Activated B cell treated with CpG ODN at 0.5 μM for 24 hours (primary cell): ENCODE results near the gene NAPA. TPM values are rescaled to one million over a fixed set of nuclear protein-coding genes. Genes with fewer than 3 reads are reported as not detected.

Experiments
- ATAC-seq: fragments of 200-7000 bp; cut with Tn5 transposase; one replicate; pipeline ENCODE4 v1.10.0; 2021; ENCODE audit warnings: low read depth, mild to moderate bottlenecking, moderate library complexity
- CTCF ChIA-PET: fragments of 350-600 bp; sonication (Branson Sonifier 250); formaldehyde crosslinking; loops from one replicate; lab custom pipeline; 2021; ENCODE audit warnings: antibody characterized with exemption; lab: Charles Lee
- POLR2A ChIA-PET: fragments of 350-600 bp; sonication (Branson Sonifier 250); formaldehyde crosslinking; loops from one replicate; lab custom pipeline; 2021; ENCODE audit warnings: antibody characterized with exemption; lab: Charles Lee
- DNase-seq: peaks from one replicate; pipeline ENCODE4 v3.0.0; 2022
- H3K27ac Mint-ChIP-seq: one replicate; pipeline ENCODE4 v1.8.0; 2020; ENCODE audit warnings: mixed read lengths
- H3K27me3 Mint-ChIP-seq: one replicate; pipeline ENCODE4 v1.8.0; 2021; ENCODE audit warnings: mixed read lengths
- H3K36me3 Mint-ChIP-seq: one replicate; pipeline ENCODE4 v1.8.0; 2021; ENCODE audit warnings: low read depth, mixed read lengths
- H3K4me1 Mint-ChIP-seq: one replicate; pipeline ENCODE4 v1.8.0; 2021; ENCODE audit warnings: mixed read lengths
- H3K4me3 Mint-ChIP-seq: one replicate; pipeline ENCODE4 v1.8.0; 2020; ENCODE audit warnings: mild to moderate bottlenecking, mixed read lengths
- H3K9me3 Mint-ChIP-seq: one replicate; pipeline ENCODE4 v1.8.0; 2020; ENCODE audit warnings: mixed read lengths
- CTCF ChIP-seq: fragments of 200-600 bp; IDR thresholded peaks from one replicate; pipeline ENCODE4 v1.8.0; 2022; ENCODE audit warnings: antibody characterized with exemption, mild to moderate bottlenecking
- intact Hi-C: fragments of 100-400 bp; cut with micrococcal nuclease; formaldehyde crosslinking; loops from one replicate; pipeline ENCODE4 v1.15.1; 2024
- total RNA-seq: library from RNA; stranded (reverse); gene quantifications from 2 replicates; pipeline ENCODE4 v1.2.3, GENCODE V29; 2022

NAPA gene
- total RNA-seq = 56.8 and 70.6 TPM in 2 replicates

DNA sequence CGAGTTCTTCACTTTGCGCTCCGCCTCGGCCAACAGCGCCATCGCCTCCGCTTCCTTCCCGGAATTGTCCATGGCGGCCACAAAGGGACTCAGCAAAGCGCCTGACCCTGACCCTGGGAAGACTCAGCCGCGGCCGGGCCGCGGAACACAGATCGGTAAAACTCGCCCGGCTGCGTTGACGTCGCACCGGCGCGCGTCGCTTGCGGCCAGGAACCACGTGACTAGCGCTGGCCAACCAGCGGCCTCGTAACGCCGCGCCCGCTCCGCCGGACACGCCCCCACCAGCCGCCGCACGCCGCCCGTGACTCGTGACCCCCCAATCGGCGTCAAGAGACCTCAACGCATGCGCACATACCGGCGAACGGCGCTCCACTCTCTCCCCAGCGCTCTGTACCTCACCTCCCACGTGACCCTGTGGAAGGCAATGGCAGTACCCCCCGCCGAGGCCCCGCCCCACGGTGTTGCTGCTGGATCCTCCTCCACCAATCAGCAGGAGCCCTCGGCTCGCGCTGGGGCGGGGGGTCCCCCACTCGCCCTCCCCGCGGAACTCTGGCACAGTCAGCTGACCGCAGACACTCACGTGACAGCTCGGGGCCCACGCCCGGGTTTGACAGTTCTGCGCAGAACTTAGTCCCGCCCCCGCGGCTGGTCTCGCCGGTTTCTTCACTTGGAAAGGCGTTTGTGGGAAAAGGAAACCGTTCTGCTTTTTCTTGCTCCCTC, at the start of gene NAPA:
TSS of gene NAPA (minus strand) at position 195 of the 720 bp plus-strand sequence. CDS start at position 72, 123 bp downstream.
- Mint-ChIP-seq H3K27ac (peak within 1 kb of the TSS; percentile 92), H3K36me3 (peaks cover 22% of the 10 kb centered on the region), H3K4me1 (peaks cover 83% of the 10 kb centered on the region), H3K27me3 (no peaks in the 10 kb centered on the region), H3K4me3 (peak within 1 kb of the TSS; percentile 97), H3K9me3 (no peaks in the 10 kb centered on the region)
- ChIA-PET POLR2A (interaction anchor here (0.6 to 2.1 kb wide), 13 partner anchors 14 to 401 kb away, joined by 3 to 16 read pairs (median 4); partner anchors contain the start of genes BICRA, KPTN, NOP53 and ZC3H4), CTCF (interaction anchor here (1.2 to 2.0 kb wide), 5 partner anchors 16 to 192 kb away, joined by 3 to 12 read pairs (median 5); partner anchors contain the start of gene KPTN)
- intact Hi-C loops = loop anchor here (1.0 to 5.0 kb wide), 8 partner anchors 31 to 273 kb away; partner anchors contain the start of genes DHX34, INAFM1 and KPTN
- ATAC-seq = peak; percentile 92
- DNase-seq = peak; percentile 99
- no peak for TF ChIP-seq CTCF

DNA sequence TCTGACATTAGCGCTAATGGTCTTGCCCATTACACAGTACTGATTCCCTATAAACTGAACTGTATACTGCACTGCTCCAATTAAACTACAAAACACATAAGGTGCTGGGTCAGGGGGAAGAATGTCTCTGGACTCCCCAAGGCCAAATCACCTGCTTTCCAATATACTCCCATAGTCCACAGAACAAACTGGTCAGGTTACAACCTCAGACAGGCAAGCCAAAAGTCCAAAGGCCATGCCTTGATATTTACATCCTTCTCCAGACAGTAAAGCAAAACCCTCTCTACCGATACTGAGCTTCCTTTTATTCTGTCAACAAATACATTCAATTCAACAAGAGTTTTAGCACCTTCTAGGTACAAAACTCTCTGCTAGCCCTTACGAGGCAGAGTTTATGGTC, 49.2 kb upstream of the NAPA start:
- no peak overlapping the region for H3K27ac Mint-ChIP-seq
- CTCF ChIA-PET = no interaction called here
- no peak for DNase-seq
- H3K9me3 Mint-ChIP-seq = no peaks in the 10 kb centered on the region
- POLR2A ChIA-PET = no interaction called here
- TF ChIP-seq CTCF = no peak
- peaks cover 34% of the 10 kb centered on the region for H3K27me3 Mint-ChIP-seq
- intact Hi-C loops = no loop called here
- no peaks in the 10 kb centered on the region for H3K4me1 Mint-ChIP-seq
- ATAC-seq = no peak
- H3K4me3 Mint-ChIP-seq = no peak overlapping the region
- H3K36me3 Mint-ChIP-seq = no peaks in the 10 kb centered on the region

DNA sequence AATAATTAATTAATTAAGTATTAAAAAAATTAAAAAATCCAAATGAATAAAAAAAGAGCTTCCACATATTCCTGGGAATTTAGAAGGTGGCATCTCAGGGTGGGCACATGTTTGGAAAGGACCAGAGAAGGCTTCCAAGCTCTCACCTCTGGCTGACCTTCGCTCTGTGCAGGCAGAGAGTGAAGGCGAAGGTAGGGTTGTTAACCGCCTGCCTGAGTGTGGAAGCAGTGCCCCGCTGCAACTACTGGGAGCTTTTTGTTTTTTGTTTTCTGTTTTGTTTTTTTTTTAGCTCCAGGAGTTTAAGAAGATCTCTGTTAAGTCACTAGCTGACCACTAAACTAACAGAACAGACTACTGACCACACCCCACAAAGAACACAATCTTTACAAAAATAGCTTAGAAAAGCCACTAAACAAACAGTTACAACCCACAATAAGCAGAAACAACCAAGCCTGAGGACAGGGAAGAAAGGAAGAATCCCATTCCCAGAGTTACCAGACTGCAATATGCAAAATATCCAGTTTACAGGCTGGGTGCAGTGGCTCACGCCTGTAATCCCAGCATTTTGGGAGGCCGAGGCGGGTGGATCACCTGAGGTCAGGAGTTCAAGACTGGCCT, 46.7 kb upstream of the NAPA start:
- H3K36me3 Mint-ChIP-seq = no peaks in the 10 kb centered on the region
- POLR2A ChIA-PET = interaction anchor here (0.6 kb wide), 1 partner anchor 100 kb away, joined by 3 read pairs; no protein-coding TSS in a partner anchor
- DNase-seq (no peak), ATAC-seq (no peak)
- CTCF ChIA-PET = interaction anchor here (0.6 to 1.1 kb wide), 2 partner anchors 30 to 59 kb away, joined by 3 read pairs; no protein-coding TSS in a partner anchor
- no peaks in the 10 kb centered on the region for H3K9me3 Mint-ChIP-seq
- no peak overlapping the region for H3K4me3 Mint-ChIP-seq
- H3K27ac Mint-ChIP-seq = no peak overlapping the region
- H3K27me3 Mint-ChIP-seq = peaks cover 32% of the 10 kb centered on the region
- H3K4me1 Mint-ChIP-seq = no peaks in the 10 kb centered on the region
- TF ChIP-seq CTCF = no peak
- intact Hi-C loops = no loop called here

- H3K9me3 Mint-ChIP-seq = no peaks in the 10 kb centered on the region
- ChIA-PET CTCF (interaction anchor here (1.1 kb wide), 1 partner anchor 30 kb away, joined by 3 read pairs; no protein-coding TSS in a partner anchor), POLR2A (interaction anchor here (0.6 kb wide), 1 partner anchor 100 kb away, joined by 3 read pairs; no protein-coding TSS in a partner anchor)
- TF ChIP-seq CTCF = no peak
- ATAC-seq (no peak), DNase-seq (no peak)
- intact Hi-C loops = no loop called here
- H3K36me3 Mint-ChIP-seq = no peaks in the 10 kb centered on the region
- H3K4me3 Mint-ChIP-seq = no peak overlapping the region
- no peaks in the 10 kb centered on the region for H3K4me1 Mint-ChIP-seq
- peaks cover 32% of the 10 kb centered on the region for H3K27me3 Mint-ChIP-seq
- H3K27ac Mint-ChIP-seq = no peak overlapping the region
Observed at GRCh38 chr19:47560999-47561398, 46.1 kb upstream of the NAPA start.

DNA sequence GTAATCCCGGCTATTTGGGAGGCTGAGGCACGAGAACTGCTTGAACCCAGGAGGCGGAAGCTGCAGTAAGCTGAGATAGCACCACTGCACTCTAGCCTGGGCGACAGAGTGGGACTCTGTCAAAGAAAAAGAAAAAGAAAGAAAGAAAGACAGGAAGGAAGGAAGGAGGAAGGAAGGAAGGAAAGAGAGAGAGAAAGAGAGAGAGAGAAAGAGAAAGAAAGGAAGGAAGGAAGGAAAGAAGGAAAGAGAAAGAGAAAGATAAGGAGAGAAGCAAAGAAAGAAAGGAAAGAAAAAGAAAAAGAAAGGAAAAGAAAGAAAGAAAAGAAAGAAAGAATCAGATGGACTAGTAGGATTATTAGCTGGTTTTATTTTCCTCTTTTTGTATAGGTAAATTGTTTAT, 35.3 kb upstream of the NAPA start:
- POLR2A ChIA-PET = no interaction called here
- intact Hi-C loops = no loop called here
- TF ChIP-seq CTCF = no peak
- CTCF ChIA-PET = no interaction called here
- no peaks in the 10 kb centered on the region for H3K4me1 Mint-ChIP-seq
- DNase-seq = no peak
- no peak overlapping the region for H3K4me3 Mint-ChIP-seq
- no peaks in the 10 kb centered on the region for H3K36me3 Mint-ChIP-seq
- no peak for ATAC-seq
- no peak overlapping the region for H3K27ac Mint-ChIP-seq
- no peaks in the 10 kb centered on the region for H3K9me3 Mint-ChIP-seq
- H3K27me3 Mint-ChIP-seq = peaks cover 10% of the 10 kb centered on the region
